Uterus (tissue), 4 donors: Measurements from ENCODE around the gene FAM114A1. TPM values are rescaled to one million over a fixed set of nuclear protein-coding genes. Genes with fewer than 3 reads are reported as not detected.
"Not testable (repeated sequence)": the region's sequence is repeated elsewhere in the genome, so short reads cannot be mapped to it uniquely, and the experiment has no call there.

ENCODE experiments used
- DNase-seq, 2 donors: peaks; one replicate each; pipeline ENCODE4 v3.0.0-alpha.2; 2019 to 2020
- H3K27ac ChIP-seq, 2 donors: fragments of 200-600 bp; sonication (generic); 1 replicate in 1 of 2; 2 replicates in 1 of 2; pipeline ENCODE4 v1.5.1; 2016 to 2018
- H3K27me3 ChIP-seq, 2 donors: fragments of 200-600 bp; sonication (generic); one replicate each; pipeline ENCODE4 v1.5.1; 2018 to 2019; ENCODE audit warnings: control low read depth in 1 of 2
- H3K36me3 ChIP-seq, 2 donors: fragments of 200-600 bp; sonication (generic); one replicate each; pipeline ENCODE4 v1.5.1; 2019; ENCODE audit warnings: control low read depth in 1 of 2
- H3K4me1 ChIP-seq, 2 donors: fragments of 200-600 bp; sonication (generic); one replicate each; pipeline ENCODE4 v1.5.1; 2018 to 2019; ENCODE audit warnings: control low read depth in 1 of 2
- H3K4me3 ChIP-seq, 2 donors: fragments of 200-600 bp; sonication (generic); 1 replicate in 1 of 2; 2 replicates in 1 of 2; pipeline ENCODE4 v1.5.1; 2018 to 2019; ENCODE audit warnings: mild to moderate bottlenecking in 1 of 2
- H3K9me3 ChIP-seq, 2 donors: fragments of 200-600 bp; sonication (generic); one replicate each; pipeline ENCODE4 v1.5.1; 2019; ENCODE audit warnings: control low read depth in 1 of 2
- POLR2A ChIP-seq, 2 donors: fragments of 450-650 bp; IDR thresholded peaks; one replicate each; pipeline ENCODE4 v1.6.1; 2016; ENCODE audit warnings: antibody characterized with exemption in 2 of 2, mild to moderate bottlenecking in 1 of 2, moderate library complexity in 1 of 2
- intact Hi-C: fragments of 100-400 bp; cut with DNase I; formaldehyde crosslinking; loops from one replicate; pipeline ENCODE4 v1.15.1; 2023; ENCODE audit warnings: low total_unique reads
- total RNA-seq, 4 donors: library from RNA; depleted of rRNA in 3 of 4; stranded (reverse); fragments of >200 nt in 3 of 4; gene quantifications; one replicate each; pipeline versions ENCODE4 v1.1.0 to v1.2.4, GENCODE V29; 2014 to 2023
- TF ChIP-seq, protein P1 (sequence below), 4 experiments: fragments of 200-600 bp in 2 of 4; fragments of 450-650 bp in 2 of 4; sonication (generic) in 2 of 4; IDR thresholded peaks; one replicate each; pipeline ENCODE4 v1.5.1; 2016 to 2019; ENCODE audit warnings: antibody characterized with exemption in 4 of 4, mild to moderate bottlenecking in 2 of 4, moderate library complexity in 1 of 4
- donor health status: DM: yes; HTN: yes; CAD: no.

FAM114A1 gene
- total RNA-seq, 4 donors from 2014 or later = 41.2 to 273 (median 52.7) TPM

DNA sequence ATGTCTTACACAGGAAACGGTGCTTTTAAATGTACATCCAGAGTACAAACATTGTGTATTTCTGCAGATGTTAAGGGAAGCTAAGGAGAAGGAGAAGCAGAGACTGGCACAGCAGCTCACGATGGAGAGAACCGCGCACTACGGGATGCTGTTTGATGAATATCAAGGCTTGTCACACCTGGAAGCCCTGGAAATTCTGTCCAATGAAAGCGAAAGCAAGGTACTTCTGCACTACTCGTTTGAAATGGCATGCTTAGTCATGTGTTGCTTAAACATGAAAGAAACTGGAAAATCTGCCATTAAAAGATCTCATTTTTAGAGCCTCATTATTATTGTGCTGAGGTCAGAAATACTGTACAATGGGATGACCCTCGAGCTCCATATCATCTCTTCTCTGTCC, 47.2 kb downstream of the FAM114A1 start:
- intact Hi-C loops = no loop called here
- Histone ChIP-seq H3K9me3 (no peaks in the 10 kb centered on the region), H3K4me1 (no peaks in the 10 kb centered on the region), H3K4me3 (no peak overlapping the region), H3K27me3 (no peaks in the 10 kb centered on the region), H3K36me3 (no peaks in the 10 kb centered on the region), H3K27ac (no peak overlapping the region)
- DNase-seq = no peak
- TF ChIP-seq, protein P1, sequence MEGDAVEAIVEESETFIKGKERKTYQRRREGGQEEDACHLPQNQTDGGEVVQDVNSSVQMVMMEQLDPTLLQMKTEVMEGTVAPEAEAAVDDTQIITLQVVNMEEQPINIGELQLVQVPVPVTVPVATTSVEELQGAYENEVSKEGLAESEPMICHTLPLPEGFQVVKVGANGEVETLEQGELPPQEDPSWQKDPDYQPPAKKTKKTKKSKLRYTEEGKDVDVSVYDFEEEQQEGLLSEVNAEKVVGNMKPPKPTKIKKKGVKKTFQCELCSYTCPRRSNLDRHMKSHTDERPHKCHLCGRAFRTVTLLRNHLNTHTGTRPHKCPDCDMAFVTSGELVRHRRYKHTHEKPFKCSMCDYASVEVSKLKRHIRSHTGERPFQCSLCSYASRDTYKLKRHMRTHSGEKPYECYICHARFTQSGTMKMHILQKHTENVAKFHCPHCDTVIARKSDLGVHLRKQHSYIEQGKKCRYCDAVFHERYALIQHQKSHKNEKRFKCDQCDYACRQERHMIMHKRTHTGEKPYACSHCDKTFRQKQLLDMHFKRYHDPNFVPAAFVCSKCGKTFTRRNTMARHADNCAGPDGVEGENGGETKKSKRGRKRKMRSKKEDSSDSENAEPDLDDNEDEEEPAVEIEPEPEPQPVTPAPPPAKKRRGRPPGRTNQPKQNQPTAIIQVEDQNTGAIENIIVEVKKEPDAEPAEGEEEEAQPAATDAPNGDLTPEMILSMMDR (IDR thresholded peaks at IDR 0.05) = no peak
- TF ChIP-seq POLR2A (IDR thresholded peaks at IDR 0.05) = no peak

GRCh38 chr4:38916267-38916666, 48.7 kb downstream of the FAM114A1 start:
- intact Hi-C loops, DNase-seq, H3K4me3 ChIP-seq, H3K9me3 ChIP-seq, H3K4me1 ChIP-seq, H3K27me3 ChIP-seq, H3K36me3 ChIP-seq, H3K27ac ChIP-seq: not testable (repeated sequence)

- Histone ChIP-seq H3K36me3 (no peaks in the 10 kb centered on the region), H3K27me3 (no peaks in the 10 kb centered on the region), H3K4me1 (no peaks in the 10 kb centered on the region), H3K9me3 (no peaks in the 10 kb centered on the region), H3K4me3 (no peak overlapping the region), H3K27ac (no peak overlapping the region)
- TF ChIP-seq, protein P1 (IDR thresholded peaks at IDR 0.05) = no peak
- TF ChIP-seq POLR2A (IDR thresholded peaks at IDR 0.05) = no peak
- DNase-seq = no peak
- intact Hi-C loops = no loop called here
Observed at GRCh38 chr4:38917481-38918025, 49.9 kb downstream of the FAM114A1 start.

- Histone ChIP-seq H3K9me3 (no peaks in the 10 kb centered on the region), H3K4me1 (no peaks in the 10 kb centered on the region), H3K27me3 (no peaks in the 10 kb centered on the region), H3K27ac (no peak overlapping the region), H3K36me3 (no peaks in the 10 kb centered on the region), H3K4me3 (no peak overlapping the region)
- intact Hi-C loops = no loop called here
- DNase-seq = no peak
- TF ChIP-seq POLR2A (IDR thresholded peaks at IDR 0.05) = no peak
- TF ChIP-seq, protein P1 (IDR thresholded peaks at IDR 0.05) = no peak
Observed at GRCh38 chr4:38919494-38919893, 51.9 kb downstream of the FAM114A1 start.

GRCh38 chr4:38920186-38920585, 52.6 kb downstream of the FAM114A1 start:
- H3K36me3 ChIP-seq = no peaks in the 10 kb centered on the region
- intact Hi-C loops = no loop called here
- DNase-seq = no peak
- H3K4me1 ChIP-seq = no peaks in the 10 kb centered on the region
- no peaks in the 10 kb centered on the region for H3K27me3 ChIP-seq
- H3K4me3 ChIP-seq = no peak overlapping the region
- TF ChIP-seq, protein P1 (IDR thresholded peaks at IDR 0.05) = no peak
- no peak for TF ChIP-seq POLR2A (IDR thresholded peaks at IDR 0.05)
- no peak overlapping the region for H3K27ac ChIP-seq
- H3K9me3 ChIP-seq = no peaks in the 10 kb centered on the region

DNA sequence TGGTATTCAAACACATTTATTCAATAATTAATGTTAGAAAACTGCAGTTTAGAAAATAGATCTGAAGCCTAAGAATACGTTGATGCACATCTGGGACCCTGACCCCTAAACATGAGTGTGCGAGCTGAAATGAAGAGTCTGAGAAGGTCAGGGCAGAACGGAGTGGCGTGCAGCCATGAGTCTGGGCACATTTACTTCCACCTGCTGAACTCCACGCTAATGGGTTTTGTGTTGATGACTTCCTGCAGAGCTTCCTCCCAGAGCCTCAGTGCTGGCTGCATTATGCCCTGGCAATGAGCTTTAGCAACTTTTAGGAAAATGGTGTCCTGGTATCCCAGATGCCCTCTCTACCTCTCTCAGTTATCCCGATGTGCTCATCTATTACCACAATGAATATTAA, 53.1 kb downstream of the FAM114A1 start:
- intact Hi-C loops = no loop called here
- H3K4me3 ChIP-seq = no peak overlapping the region
- no peaks in the 10 kb centered on the region for H3K9me3 ChIP-seq
- TF ChIP-seq, protein P1 (IDR thresholded peaks at IDR 0.05) = no peak
- TF ChIP-seq POLR2A (IDR thresholded peaks at IDR 0.05) = no peak
- no peak for DNase-seq
- H3K36me3 ChIP-seq = no peaks in the 10 kb centered on the region
- no peaks in the 10 kb centered on the region for H3K27me3 ChIP-seq
- no peaks in the 10 kb centered on the region for H3K4me1 ChIP-seq
- no peak overlapping the region for H3K27ac ChIP-seq
